BE2C (cell line): Measurements from ENCODE around the gene EDC3.

Experiments used
- DNase-seq: peaks from one replicate; pipeline ENCODE4 v3.0.0-alpha.2; 2020
- H3K27me3 ChIP-seq: fragments of 250-450 bp; sonication (Bioruptor Pico); 2 replicates; pipeline ENCODE4 v1.5.1; 2020; ENCODE audit warnings: mild to moderate bottlenecking
- H3K36me3 ChIP-seq: fragments of 250-450 bp; sonication (Bioruptor Pico); 2 replicates; pipeline ENCODE4 v1.5.1; 2020; ENCODE audit warnings: mild to moderate bottlenecking
- H3K4me1 ChIP-seq: fragments of 250-450 bp; sonication (Bioruptor Pico); 2 replicates; pipeline ENCODE4 v1.5.1; 2020
- H3K4me3 ChIP-seq: 2 replicates; pipeline ENCODE4 v1.5.1; 2011; ENCODE audit warnings: low read depth, low read length
- H3K9me3 ChIP-seq: fragments of 250-450 bp; sonication (Bioruptor Pico); 2 replicates; pipeline ENCODE4 v1.5.1; 2020
- CTCF ChIP-seq: IDR thresholded peaks from 2 replicates; pipeline ENCODE4 v1.5.1; 2012; ENCODE audit warnings: mild to moderate bottlenecking, low read depth, low read length

EDC3 gene

DNA sequence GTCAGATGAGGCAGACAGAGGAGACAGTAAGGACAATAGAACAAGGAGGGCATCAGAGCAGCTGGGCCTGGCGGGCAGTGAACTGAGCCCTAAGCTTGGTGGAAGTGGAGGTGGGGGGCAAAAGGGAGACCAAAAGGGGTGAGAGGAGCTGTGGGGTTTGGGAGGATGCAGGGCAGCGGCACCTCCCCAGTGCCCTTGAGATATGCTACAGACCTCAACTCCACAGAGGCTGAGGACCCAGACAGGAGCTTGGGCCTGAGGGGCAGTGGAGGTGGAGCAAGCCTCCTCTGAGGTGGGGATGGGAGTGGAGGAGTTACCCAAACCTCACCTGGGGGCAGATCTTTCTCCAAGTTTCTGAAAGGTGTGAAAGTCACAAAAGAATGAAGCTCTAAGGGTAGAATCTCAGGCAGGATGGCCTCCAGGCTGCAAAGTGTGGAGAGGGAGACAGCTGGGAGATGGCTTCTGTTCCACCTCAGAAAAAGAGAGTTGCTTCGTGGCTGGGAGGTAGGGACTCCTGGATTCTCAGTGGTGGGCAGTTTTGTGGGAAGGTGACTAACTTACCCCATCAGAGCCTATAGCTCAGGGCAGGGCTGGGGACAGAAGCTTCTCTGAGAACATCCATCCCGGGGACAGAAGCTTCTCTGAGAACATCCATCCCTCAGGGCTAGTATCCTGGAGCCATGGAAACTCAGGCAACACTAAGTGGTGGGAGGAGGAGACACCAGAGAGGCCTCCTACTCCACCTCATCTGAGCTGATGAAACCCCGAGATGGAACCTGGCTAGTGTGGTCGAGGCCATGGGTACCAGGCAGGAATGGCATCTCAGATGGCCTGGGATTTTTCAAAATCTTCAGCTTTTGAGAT is 82.5 kb downstream of the EDC3 start:
- H3K4me1 ChIP-seq, result peaks cover 16% of the 10 kb centered on the region
- H3K27me3 ChIP-seq, result no peaks in the 10 kb centered on the region
- H3K4me3 ChIP-seq, result no peak overlapping the region
- no peaks in the 10 kb centered on the region for H3K36me3 ChIP-seq
- no peak for TF ChIP-seq CTCF
- no peaks in the 10 kb centered on the region for H3K9me3 ChIP-seq
- DNase-seq, result no peak

DNA sequence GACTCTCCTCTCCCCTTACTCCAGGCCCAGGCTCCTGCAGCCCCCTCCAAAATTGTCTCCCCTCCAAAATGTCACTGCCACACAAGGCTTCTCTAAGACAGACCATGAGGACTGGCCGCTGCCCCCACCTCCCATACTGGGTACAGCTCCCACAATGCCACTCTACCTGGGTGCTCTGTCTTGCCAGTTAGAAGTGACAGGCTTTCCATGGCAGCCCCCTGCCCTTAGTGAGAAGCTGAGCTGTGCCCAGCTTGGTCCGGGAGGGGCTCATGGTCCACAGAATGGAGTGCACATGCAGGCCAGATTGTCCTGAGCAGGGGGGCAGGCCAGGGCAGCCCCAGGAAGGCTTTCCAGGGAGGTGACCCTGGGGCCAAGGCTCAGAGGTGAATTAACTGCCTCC is 83.1 kb downstream of the EDC3 start:
- no peaks in the 10 kb centered on the region for H3K36me3 ChIP-seq
- DNase-seq, result no peak
- H3K27me3 ChIP-seq, result no peaks in the 10 kb centered on the region
- TF ChIP-seq CTCF, result no peak
- no peaks in the 10 kb centered on the region for H3K9me3 ChIP-seq
- H3K4me3 ChIP-seq, result no peak overlapping the region
- peaks cover 16% of the 10 kb centered on the region for H3K4me1 ChIP-seq

- Histone ChIP-seq H3K36me3 (no peaks in the 10 kb centered on the region), H3K27me3 (no peaks in the 10 kb centered on the region), H3K9me3 (no peaks in the 10 kb centered on the region), H3K4me1 (peaks cover 16% of the 10 kb centered on the region), H3K4me3 (no peak overlapping the region)
- no peak for TF ChIP-seq CTCF
- no peak for DNase-seq
Observed at GRCh38 chr15:74611834-74612233, 84.0 kb downstream of the EDC3 start.

DNA sequence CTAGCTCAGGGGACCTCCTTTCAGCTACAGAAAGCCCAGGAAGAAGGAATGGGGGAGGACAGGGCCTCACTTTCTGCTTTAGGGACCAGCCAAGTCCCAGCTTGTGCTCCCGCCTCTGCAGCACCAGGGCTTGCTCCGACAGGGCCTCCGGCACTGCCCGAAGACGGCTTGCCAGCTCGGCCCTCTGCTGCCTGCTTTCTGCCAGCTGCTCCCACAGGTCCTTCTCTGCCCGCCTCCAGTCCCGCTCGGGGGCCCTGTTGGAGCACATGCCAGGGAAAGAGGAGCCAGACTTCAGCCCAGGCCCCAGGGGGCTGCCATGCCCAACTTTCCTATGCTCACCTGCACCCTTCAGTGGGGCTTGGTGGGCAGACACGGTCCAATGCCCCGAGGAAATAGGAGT is 84.5 kb downstream of the EDC3 start:
- TF ChIP-seq CTCF, result no peak

DNA sequence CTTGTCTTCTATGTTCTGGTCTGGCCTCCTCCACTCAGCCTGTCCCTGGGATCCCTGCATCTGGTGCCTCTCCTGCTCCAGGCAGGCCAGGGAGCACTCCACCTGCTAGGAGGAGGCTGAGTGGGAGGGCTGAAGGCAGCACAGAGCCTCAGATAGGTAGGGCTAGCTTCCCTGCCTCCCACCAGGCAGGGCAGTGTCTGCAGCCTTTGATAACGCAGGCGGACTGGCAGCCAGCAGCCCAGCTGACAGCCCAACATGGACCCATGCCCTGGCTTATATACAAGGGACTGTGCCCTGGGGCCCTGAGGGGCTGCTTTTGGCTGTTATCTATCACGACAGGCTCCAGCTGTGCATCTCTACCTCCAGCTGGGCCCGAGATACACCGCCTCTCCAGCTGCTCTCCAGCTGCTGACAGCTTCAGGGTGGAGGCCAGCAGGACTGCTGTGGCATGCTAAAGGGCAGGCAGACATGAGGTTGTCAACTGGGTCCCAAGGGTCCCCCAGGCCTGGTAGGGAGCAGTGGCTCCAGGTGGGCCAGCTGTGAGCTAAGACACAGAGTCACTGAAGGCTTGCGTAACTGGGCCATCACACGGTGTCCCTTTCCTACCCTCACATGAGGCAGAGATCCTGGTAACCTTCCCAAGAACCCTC is 85.4 kb downstream of the EDC3 start:
- peaks cover 14% of the 10 kb centered on the region for H3K4me1 ChIP-seq
- H3K4me3 ChIP-seq, result no peak overlapping the region
- DNase-seq, result peak; percentile 89

More for the DNA sequence above, 84.5 kb downstream of the EDC3 start:
- Histone ChIP-seq H3K9me3 (no peaks in the 10 kb centered on the region), H3K4me1 (peaks cover 14% of the 10 kb centered on the region), H3K4me3 (no peak overlapping the region), H3K27me3 (no peaks in the 10 kb centered on the region), H3K36me3 (no peaks in the 10 kb centered on the region)
- no peak for DNase-seq

More for the DNA sequence above, 85.4 kb downstream of the EDC3 start:
- Histone ChIP-seq H3K27me3 (no peaks in the 10 kb centered on the region), H3K9me3 (no peaks in the 10 kb centered on the region), H3K36me3 (no peaks in the 10 kb centered on the region)
- TF ChIP-seq CTCF, result no peak
